NCI-H2227 treated with DMSO at 0.1 percent for 48 hours (cell line): Measurements from ENCODE around the gene KIDINS220.
A peak's percentile ranks its signal among the peaks of the same experiment; 100 is the strongest.

ENCODE experiments used
- DNase-seq: peaks from one replicate; lab custom pipeline; 2025; lab: John Stamatoyannopoulos, UW

Gene KIDINS220

DNA sequence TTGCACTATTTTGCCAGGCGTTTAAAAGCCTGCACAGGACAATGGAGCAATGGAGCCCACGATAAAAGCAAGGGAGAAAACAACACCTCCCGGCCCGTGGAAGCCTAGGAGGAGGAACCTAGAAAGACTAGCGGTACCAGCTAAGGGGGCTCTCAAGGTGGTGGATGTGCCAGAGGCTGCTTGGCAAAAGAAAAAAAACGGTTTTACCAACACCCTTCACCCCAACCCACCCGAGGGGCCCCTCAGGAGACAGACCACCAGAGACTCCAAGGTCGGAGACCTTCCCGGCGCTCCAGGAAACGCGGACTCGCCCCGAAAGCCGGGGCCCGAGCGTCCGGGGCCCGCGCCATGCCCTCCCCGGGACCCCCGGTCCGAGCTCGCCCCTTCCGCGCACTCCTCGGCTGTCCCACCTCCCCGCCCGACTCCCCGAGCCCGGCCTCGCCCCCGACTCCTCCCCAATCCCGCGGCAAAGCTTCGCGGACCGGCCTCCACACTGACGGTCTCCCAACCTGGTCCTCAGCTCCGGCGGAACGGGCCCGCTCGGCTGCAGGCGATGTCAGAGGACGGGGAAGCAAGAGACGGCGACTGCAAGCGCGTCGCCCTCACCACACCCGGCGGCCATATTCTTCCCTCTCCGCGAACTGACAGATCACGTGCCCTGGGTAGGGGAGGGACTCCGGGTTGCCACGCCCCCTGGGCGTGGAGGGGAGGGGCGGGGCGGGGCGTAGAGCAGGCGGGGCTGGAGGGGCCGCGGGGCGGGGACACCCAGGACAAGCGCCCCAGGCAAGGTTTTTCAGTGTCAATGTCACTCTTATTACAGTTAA, at the start of gene KIDINS220:
TSS of gene KIDINS220 (minus strand) at position 643 of the 824 bp plus-strand sequence. CDS start 10,520 bp downstream, outside the sequence.
- DNase-seq, result peak; percentile 77

DNA sequence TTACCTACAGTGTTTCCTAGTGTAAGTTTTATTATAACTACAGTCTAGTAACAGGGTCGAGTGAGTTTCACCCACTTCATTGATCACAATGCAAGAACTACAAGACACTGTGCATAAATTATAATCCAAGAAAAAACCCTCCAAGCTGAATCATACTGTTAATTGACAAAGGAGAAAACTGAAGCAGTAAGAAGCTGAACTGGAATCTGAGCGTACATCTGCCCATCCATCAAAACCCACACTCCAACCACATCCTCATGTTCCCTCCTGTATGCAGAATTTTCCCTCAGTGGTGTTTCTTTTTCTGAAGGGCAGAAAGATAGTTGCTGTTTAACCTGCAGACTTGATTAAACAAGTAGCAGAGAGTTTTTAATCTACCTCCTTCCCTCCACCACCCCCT, 49.5 kb upstream of the KIDINS220 start:
- no peak for DNase-seq

DNA sequence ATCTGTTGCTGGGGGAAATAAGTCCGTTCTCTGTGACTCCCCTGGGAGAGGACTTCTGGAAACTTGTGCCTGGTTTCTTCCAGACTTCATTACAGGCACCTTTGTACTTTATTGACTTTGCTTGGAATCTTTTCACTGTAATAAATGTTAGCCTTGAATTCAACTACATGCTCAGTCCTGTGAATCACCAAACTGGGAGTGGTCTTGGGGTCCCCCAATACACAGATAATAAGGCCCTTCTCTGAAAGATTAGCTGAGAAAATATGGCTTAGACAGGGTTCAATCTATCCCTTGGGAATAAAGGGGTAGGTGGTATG, 48.7 kb upstream of the KIDINS220 start:
- DNase-seq, result no peak

DNA sequence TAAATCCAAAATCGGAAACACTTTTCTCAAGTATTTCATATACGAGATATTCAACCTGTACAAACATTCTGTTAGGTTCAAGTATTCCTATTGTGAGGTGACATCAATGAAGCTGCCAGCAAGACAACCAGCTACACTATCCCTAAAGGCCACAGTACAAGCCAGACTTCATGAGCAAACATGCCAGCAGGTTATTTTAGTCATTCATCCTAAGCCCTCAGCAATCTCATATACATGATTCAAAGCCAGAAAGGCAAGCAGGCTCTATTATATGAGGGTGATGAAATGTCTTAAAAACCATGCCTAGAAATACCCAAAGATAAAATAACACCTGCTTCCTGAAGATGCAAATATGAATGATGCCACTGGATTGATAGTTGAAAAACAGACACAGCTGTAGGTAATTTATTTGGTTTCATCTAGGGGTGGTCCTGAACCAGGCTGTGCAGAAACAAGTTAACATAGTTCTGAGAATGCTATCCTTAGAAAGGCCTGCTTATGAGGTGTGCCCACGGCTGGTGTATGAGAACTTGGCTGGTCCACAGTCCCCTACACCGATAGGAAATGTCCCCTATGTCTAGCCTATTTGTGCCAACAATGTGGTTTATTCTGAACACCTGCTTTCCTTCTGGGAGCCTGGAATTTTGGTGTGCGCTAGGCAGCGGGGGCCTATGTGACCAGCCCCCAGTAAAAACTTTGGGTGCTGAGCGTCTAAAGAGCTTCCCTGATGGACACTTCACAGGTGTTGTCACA, 48.2 kb upstream of the KIDINS220 start:
- no peak for DNase-seq

DNA sequence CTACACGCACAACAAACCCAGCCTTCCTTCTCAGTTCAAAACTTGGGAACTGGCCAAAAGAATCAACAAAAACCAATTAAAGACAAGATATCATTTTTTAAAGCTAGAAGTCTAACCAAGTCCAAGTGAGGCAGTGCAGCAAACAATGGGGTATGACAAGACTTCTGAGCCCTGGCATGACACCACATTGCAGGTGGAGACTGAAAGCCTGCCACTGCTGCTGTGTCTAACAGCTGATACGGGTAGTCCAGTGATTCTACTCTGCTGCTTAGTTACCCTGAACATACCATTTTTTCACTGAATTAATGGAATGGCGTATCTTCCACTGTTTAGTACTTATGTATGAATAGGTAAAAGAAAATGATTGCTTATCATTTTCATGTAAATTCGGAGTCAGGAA, 47.4 kb upstream of the KIDINS220 start:
- no peak for DNase-seq

DNA sequence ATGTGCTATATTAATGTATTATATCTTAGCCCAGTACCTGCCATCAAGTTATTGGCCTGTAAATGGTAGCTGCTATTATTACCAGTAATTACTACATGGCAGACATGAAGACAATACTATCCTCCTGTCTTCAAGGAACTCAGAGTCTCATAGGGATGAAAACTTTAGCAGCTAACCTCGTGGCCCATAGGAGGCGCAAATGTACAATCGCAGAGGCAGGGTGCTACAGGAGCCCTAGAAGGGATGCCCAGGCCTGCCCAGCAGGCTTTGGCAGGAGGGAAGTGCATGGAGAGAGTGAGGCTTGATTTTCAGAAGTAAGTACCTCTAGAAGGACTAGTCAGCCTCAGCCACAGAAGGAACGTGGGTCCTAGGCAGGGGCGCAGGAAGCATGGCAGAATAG, 44.7 kb upstream of the KIDINS220 start:
- DNase-seq, result no peak

DNA sequence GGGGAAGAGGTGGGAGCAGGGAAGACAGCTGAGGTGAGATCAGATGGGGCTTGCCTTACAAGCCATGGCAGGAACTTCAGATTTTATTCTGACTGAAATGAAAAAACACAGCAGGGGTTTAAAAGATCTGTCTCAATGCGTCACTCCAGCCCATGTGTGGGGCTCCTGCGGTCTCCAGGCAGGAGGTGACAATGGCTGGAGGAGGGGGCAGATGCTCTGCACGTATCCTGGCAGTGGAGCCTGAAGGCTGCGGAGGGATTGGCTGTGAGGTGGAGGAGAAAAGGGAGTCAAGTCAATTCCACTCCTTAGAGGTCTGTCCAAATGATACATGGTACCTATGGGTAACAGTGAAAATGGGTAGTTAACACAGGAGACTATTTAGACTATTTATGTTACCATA, 40.5 kb upstream of the KIDINS220 start:
- DNase-seq, result no peak

DNA sequence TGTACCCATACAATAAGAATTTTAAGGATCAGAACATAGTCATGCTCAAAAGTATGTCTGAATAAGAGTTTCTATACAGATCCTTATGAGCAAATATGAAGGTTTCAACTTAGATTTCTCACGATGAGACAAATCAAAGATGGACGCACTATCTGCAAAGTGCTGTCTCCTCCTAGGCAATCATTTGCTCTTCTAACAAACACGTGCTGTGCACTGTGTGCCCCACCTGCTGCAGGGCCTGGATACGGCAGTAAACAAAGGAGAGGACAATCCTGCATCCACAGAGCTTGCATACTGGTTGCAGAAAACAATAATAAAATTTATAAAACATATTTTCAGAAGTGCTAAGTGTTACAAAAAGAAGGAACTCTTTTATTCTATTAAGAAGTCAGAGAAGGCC, 39.9 kb upstream of the KIDINS220 start:
- no peak for DNase-seq

DNA sequence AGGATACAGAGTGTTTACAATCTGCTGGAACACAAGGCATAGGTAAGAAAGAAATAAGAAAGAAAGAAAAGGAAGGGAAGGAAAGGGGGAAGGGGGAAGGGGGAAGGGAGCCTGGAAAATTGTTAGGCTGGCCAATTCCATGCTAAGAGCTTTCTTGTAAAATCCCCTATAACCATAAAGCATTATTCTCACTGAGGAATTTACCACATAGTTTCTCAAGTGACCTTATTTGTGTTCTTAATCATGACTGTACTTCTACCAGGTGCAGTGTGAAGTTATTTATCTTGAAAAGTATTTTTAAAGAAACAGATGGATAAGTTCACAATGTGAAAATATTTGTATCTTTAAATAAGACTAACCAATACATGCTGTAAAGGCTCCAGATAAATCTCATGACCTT, 39.2 kb upstream of the KIDINS220 start:
- DNase-seq, result no peak

DNA sequence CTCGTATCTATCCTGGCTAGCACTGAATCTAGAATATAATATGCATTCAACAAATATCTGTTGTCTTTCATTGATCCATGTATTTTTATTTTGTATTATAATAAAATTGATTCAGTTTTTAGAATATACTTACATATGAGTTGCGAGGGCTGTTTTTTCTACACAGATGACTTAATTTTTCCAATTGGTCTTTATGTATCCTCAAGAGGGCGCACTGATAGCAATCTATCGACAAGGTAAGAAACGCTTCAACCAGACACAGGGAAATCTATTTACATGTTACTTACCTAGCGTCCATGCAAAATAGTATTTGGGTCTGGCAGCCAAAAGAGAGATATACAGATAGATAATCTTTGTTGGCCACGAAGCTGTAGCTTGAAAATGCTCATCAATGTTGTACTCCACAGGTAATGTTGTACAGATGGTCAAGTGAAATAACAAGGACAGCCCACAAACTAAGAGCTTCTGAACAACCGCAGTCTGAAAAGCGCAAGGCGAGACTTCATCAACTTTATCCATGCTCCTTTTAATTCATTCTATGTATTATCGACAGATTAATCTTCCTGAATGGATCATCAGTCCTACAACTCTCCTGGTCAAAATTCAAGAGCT, 35.5 kb upstream of the KIDINS220 start:
- DNase-seq, result peak; percentile 36

DNA sequence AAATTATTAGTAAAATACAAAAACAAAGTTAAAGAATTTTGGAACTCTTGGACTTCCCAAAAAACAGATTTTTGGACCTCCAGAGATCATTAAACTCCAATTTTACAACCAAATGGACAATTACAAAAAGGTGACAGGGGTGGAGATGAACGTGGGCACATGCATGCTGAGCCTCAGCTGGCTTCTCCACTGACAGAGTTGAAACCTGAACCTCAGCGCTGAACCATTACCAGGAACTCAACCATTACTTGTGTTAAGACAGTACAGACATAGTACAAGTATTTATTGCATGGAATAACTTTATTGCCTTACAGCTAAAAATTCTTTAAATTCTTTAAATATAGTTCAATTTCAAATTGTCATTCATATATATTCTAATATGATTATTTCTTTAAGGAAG, 33.0 kb upstream of the KIDINS220 start:
- DNase-seq, result no peak

DNA sequence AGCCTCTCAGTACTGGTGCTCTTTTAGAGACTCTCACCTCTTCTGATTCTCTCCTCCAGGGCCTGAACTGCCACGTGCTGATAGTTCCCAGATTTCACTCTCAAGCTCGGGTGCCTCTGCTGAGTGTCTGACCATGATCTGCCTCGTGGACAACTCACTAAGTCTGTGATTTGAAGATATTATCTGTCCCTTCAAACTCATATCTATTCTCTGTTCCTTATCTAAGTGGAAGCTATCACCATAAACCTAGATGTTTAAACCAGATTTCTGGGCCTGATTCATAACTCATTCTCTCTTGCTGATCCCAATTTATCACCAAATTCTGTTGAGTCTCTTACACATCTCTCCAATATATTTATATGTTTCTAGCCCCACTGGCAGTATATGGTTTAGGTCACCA, 29.9 kb upstream of the KIDINS220 start:
- no peak for DNase-seq

DNA sequence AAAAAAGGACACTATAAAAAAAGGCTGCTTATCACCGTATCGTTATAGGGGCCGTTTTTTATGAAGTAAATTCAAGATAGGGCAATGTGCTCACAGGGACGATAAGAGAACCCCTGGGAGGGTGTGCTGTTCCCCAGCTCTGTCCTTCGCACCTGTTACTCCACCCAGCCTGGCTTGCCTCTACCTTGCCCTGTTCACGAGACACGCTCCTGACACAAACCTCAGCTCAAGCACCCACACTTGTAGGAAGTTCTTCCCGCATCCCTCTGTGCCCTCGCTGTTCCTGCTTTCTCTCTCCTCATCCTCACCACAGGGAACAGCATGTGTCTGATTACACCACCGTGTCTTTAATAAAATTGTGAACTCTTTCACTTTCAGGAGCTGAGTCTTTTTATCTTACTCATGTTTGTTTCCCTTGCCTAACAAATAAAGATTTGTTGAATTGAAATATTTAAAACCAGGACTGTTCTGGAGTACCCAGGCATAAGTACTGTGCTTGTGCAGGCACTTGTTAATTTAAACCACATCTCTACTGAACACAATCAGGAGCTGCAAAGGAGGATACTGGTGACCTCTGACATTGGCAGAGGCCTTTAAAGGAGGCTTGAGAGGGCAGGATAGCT, 26.0 kb upstream of the KIDINS220 start:
- no peak for DNase-seq

DNA sequence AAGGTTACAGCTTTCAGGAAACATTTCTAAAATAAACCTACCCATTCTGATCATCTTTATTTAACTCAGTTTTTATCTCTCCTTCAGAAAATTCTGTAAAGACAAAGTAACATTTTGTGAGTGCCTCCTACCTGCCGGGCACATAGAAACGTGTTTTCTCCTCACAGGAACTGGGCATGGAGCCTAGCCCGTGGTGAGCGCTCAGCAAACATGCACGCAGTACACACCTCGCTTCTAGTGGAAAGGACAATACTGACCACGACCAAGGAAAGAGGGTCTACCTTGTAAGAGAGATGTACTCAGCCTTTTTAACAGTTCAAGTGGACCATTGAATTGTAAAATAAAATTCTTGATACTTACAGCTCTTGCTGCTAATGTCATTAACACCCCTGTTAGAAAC, 24.8 kb upstream of the KIDINS220 start:
- no peak for DNase-seq

DNA sequence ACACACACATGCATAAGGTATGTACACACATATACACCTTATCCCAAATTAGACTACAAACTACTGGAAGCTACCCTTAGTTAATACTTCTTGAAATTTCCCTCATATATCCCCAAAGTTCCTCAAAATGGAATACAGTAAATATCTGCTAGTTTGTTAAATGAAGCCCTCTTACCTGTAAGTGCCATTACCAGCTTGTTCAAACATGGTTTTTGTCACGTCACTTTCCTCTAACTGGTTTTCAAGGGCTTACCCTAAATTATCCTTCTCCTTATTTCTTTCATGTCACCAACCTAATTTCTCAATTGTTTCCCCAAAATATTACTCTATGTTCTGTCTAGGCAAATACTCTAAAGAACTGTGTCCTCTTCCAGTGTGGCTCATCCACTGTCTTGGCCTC, 24.4 kb upstream of the KIDINS220 start:
- DNase-seq, result no peak

DNA sequence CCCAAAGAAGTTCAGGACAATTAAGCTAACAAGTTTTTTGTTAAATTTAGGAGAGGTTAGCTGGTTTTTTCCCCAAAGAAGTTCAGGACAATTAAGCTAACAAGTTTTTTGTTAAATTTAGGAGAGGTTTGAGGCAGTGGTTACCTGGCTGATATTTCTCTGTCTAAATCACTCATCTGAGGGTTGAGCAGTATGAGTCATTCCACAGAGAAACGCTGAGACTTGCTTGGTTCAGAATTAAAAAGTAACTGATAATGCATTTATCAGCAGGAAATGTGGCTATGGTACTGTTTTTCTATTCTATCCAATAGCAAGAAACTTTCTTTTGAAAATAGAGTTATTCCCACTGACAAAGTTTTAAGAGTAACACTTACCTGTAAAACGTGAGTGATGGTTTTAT, 22.8 kb upstream of the KIDINS220 start:
- DNase-seq, result no peak

DNA sequence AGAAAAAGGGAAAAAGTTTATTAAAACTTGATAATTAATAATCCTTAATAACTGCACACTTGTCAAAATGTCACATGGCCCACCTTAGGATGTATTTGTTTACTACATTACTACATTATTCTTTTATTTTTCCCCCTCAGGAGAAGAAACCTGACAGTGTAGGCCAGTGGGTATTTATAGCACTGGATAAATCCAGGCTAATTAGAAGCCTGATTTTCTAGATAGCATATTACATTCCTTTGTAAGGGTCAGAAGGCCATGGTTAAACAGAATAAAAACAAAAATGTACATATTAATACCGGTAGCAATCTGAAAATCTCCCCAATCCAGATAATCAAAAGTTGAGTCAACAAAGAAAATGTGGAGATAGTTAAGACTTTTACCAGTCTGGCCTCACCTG, 21.5 kb upstream of the KIDINS220 start:
- DNase-seq, result no peak

DNA sequence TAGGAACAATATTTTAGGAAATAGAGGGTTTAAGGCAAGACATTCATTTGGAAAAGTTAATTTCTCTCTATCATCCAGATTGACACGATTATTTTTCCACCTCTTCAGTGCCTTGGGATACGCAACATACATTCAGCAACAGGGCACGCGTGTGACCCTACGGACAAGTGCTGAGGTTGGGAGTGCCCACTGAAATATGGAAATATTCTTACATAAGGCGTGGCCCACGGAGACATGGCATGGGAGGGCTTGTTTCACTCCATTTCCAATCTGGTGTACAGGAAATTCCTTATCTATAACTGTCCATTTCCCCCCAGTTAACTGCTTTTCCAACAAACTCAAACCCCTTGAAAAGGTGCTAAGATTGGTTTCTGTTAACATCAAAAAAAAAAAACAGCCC, 20.9 kb upstream of the KIDINS220 start:
- peak; percentile 66 for DNase-seq

DNA sequence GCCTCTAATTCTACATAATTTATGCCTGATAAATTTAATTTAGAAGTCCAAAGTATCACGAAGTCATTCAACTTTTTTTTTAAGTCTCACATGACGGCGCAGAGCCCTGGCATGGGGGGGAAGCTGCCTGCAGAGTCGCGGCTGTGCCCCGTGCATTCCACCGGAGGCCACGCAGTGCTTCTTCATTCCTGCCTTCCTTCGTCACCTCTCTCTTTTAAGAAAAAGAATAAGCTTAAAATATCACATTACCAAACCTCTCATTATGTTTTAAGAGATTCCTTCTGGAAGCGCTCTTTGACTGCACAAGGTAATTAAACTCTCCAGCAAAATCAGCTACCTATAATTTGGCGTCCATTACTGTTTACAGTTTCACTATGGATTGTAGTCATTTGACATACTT, 20.3 kb upstream of the KIDINS220 start:
- DNase-seq, result peak; percentile 66

DNA sequence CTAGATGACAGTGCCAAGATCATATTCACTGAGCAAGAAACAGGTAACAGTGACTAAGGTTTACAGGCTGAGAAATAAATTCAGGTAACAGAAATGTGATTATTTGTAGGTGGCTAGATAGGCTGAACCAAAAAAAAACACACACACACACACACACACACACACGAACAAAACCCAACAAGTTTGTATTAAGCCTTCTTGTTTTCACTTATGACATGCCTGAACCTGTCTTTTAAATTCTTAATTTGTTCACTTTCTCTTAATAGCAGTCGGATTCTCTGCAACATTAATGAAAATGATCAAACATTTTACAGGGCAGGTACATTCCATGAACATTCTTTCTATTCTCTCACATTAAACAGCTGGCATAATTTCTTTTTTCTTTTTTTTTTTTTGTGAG, 18.8 kb upstream of the KIDINS220 start:
- DNase-seq, result no peak

DNA sequence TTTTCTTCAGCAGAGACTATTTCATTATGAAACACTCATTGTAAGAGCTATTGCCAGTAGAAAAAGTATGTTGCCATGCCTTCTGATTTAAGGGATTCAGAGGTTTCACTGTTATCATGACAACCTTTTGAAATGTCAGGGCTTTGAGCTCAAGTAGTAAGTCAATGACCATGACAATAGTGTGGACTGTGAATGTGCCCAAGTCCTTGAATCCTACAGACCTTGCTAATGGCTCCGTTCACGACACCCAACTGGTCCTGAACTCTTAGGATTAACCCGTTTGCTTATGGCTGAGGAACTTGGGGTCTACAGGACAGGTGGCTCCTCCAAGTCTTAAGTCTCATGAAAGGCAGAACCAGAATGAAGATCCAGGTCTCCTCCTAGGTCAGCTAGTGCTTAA, 17.6 kb upstream of the KIDINS220 start:
- DNase-seq, result no peak

DNA sequence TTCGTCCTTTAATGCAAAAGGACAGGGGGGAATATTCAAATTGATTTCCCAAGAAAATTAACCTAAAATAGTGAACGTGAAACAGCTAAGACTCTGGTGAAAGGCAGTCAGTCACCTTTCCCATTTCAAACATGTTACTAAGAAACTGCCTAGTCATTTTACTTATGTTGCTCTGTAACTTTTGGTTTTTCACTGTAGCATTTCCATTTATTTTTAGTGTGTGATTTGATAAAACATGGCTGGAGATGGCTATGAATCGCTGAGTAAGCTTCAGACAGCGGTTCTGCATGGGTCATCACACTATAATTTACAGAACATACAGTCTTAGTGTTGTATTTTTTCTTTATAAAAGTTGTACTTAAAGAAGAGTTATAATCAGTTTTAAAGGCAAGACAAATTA, 16.0 kb upstream of the KIDINS220 start:
- DNase-seq, result no peak
